ENCODE results near the gene MYH14.
"Not testable (repeated sequence)": the region's sequence is repeated elsewhere in the genome, so short reads cannot be mapped to it uniquely, and the experiment has no call there.

Gene MYH14

DNA sequence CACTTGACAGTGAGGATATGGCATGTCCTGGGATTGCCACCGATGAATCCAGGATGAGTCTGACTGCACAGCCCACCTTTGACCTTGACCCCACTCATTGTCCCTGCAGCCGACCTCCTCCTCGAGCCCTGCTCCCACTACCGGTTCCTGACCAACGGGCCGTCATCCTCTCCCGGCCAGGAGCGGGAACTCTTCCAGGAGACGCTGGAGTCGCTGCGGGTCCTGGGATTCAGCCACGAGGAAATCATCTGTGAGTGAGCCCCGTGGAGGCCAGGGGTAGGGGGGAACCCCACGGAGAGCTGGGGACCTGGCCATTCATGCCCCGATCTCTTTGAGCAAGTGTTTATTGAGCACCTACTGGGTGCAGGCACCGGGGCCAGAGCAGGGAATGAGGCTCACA, 28.4 kb downstream of the MYH14 start:
- no peak for TF ChIP-seq CTCF (IDR thresholded peaks at IDR 0.05; ENCODE audit: control insufficient read depth, extremely low read depth, insufficient read depth)
- H3K4me3 ChIP-seq (ENCODE audit: low read depth, low read length), result no peak overlapping the region
- no peak for DNase-seq (ENCODE audit: low read depth)

DNA sequence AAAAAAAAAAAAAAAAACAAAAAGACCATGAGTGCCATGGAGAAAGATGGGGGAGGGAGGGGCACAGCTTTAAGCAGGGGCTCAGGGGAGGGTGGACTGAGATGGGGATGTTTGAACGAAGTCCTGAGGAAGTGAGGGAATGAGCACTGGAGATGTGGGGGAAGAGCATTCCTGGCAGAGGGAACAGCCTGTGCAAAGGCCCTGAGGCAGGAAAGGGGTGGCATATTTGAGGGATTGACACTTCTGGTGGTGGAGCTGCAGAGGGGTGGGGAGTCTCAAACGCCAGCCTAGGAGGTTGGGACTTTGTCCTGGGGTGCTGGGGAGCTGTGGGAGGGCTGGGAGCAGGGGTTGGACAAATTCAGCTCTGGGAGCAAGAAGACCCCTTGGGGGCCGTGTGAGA, 29.2 kb downstream of the MYH14 start:
- TF ChIP-seq CTCF (IDR thresholded peaks at IDR 0.05; ENCODE audit: control insufficient read depth, extremely low read depth, insufficient read depth), result no peak
- H3K4me3 ChIP-seq (ENCODE audit: low read depth, low read length), result no peak overlapping the region
- DNase-seq (ENCODE audit: low read depth), result no peak

DNA sequence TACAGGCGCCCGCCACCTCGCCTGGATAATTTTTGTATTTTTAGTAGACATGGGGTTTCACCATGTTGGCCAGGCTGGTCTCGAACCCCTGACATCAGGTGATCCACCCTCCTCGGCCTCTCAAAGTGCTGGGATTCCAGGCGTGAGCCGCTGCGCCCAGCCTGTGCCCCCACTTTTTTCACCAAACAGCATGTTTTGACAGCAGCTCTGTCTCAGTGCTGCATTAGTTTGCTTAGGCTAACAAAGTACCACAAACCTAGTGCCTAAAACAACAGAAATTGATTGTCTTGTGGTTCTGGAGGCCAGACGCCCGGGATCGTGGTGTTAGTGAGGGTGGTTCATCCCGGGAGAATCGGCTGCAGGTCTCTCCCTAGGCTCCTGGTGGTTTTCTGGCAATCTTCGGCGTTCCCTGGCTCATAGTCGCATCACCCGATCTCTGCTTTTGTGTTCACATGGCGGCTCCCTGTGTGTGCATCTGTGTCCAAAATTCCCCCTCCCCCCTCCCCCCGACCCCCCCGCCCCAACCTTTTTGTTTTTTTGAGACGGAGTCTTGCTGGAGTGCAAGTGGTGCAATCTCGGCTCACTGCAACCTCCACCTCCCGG, 30.0 kb downstream of the MYH14 start:
- no peak overlapping the region for H3K4me3 ChIP-seq (ENCODE audit: low read depth, low read length)
- TF ChIP-seq CTCF (IDR thresholded peaks at IDR 0.05; ENCODE audit: control insufficient read depth, extremely low read depth, insufficient read depth), result no peak
- DNase-seq (ENCODE audit: low read depth), result no peak

DNA sequence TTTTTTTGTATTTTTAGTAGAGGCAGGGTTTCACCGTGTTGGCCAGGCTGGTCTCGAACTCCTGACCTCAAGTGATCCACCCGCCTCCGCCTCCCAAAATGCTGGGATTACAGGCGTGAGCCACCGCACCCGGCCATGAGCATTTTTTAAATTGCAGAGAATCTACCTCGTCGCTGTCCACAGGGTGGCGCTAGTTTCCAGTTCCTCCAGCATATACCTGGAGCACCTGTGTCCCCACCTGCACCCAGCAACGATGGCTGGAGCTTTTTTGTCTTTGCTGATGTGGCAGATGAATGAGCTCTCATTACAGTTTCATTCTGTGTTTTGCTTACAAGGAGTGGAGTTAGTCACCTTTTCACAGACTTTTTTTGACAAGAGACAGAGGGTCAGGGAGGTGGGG, 34.1 kb downstream of the MYH14 start:
- not testable (repeated sequence) for H3K4me3 ChIP-seq (ENCODE audit: low read depth, low read length); DNase-seq (ENCODE audit: low read depth)

GRCh38 chr19:50238043-50238442, 34.6 kb downstream of the MYH14 start:
- TF ChIP-seq CTCF (IDR thresholded peaks at IDR 0.05; ENCODE audit: control insufficient read depth, extremely low read depth, insufficient read depth), result no peak
- DNase-seq (ENCODE audit: low read depth), result no peak
- H3K4me3 ChIP-seq (ENCODE audit: low read depth, low read length), result no peak overlapping the region

DNA sequence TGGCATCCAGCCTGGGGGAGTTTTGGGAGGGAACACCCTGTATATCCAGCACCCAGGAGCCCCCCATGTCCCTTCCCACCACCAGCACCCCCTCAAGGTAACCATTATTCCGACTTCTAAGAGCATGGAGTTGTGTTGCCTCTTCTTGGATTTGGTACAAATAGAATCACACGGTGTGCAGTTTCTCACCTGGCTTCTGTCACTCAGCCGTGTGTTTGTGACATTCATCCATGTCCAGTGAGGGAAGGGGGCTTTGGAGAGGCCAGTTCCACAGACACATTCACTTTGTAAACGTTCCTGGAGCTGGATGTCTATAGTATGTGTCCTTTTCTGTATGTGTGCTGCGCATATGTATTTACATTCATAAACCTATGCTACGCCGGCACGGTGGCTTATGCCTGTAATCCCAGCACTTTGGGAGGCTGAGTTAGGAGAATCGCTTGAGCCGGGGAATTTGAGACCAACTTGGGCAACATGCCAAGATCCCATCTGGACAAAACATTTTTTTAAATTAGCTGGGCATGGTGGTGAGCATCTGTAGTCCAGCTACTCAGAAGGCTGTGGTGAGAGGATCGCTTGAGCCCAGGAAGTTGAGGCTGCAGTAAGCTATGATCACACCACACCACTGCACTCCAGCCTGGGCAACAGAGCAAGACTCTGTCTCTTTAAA, 36.6 kb downstream of the MYH14 start:
- no peak overlapping the region for H3K4me3 ChIP-seq (ENCODE audit: low read depth, low read length)
- no peak for TF ChIP-seq CTCF (IDR thresholded peaks at IDR 0.05; ENCODE audit: control insufficient read depth, extremely low read depth, insufficient read depth)
- DNase-seq (ENCODE audit: low read depth), result no peak

DNA sequence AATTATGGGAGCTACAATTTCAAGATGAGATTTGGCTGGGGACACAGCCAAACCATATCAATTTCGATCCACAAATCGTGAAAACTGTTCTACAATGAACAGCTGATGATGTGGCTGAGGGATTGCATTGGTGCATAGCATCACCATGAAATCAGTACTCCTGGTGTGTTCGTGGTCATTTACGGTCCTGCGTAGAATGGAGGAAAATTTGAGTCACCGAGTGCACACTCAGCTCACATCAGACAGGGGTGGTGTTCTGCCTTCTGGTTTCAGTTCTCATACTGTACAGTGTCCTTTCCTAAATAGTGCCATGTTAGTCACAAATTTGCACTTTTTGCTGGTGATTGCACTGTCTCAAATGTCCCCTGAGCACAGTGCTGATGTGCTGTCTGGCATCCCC, 39.2 kb downstream of the MYH14 start:
- TF ChIP-seq CTCF (IDR thresholded peaks at IDR 0.05; ENCODE audit: control insufficient read depth, extremely low read depth, insufficient read depth), result no peak
- DNase-seq (ENCODE audit: low read depth), result no peak
- H3K4me3 ChIP-seq (ENCODE audit: low read depth, low read length), result no peak overlapping the region
